Cortex of kidney (tissue), 1 donor: ENCODE results near the gene ZNF805.
A peak's percentile ranks its signal among the peaks of the same experiment; 100 is the strongest.
"Not testable (repeated sequence)": the region's sequence is repeated elsewhere in the genome, so short reads cannot be mapped to it uniquely, and the experiment has no call there.

Source experiments
- DNase-seq: peaks from one replicate; lab custom pipeline; 2025; lab: John Stamatoyannopoulos, UW

The ZNF805 gene

DNA sequence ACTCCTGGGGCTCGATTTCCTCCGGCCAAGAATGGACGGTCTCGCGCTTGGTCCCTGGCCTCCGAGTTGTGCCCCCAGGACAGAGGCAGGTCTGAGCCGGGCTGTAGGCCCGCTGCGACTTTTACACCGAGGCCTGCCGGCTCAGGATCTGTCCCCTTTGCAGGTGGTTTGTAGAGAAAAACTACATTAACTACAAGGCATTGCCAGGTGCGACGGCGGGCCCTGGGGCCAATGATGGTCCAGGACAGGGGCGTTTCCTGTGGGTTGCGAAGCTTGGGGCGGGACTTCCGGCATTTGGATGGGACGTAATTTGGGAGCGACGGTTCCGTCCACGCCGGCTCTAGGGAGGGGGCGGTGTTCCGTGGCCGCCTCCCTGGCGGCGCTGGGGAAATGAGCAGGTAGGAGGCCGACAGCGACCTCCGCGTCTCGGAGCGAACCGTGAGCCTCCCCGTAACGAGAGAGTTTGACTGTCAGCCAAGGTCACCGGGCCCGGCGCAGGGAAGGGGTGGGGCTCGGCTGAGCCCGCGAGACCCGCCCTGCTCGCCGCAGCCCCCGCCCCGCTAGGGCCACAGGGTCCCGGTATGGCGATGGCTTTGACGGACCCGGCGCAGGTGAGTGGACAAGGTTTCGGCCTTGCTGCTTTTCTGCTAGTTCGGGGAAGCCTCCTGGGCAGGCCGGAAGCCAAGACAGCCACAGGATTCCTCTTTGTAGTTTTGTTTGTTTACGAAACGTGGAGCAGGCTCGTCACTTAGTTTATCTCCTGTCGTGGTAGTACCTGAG is at the start of gene ZNF805:
Gene ZNF805, plus strand, starts transcription at position 322 of the 780 bp plus-strand sequence. Its CDS starts 260 bp downstream, at position 582.
- DNase-seq: peak; percentile 63

DNA sequence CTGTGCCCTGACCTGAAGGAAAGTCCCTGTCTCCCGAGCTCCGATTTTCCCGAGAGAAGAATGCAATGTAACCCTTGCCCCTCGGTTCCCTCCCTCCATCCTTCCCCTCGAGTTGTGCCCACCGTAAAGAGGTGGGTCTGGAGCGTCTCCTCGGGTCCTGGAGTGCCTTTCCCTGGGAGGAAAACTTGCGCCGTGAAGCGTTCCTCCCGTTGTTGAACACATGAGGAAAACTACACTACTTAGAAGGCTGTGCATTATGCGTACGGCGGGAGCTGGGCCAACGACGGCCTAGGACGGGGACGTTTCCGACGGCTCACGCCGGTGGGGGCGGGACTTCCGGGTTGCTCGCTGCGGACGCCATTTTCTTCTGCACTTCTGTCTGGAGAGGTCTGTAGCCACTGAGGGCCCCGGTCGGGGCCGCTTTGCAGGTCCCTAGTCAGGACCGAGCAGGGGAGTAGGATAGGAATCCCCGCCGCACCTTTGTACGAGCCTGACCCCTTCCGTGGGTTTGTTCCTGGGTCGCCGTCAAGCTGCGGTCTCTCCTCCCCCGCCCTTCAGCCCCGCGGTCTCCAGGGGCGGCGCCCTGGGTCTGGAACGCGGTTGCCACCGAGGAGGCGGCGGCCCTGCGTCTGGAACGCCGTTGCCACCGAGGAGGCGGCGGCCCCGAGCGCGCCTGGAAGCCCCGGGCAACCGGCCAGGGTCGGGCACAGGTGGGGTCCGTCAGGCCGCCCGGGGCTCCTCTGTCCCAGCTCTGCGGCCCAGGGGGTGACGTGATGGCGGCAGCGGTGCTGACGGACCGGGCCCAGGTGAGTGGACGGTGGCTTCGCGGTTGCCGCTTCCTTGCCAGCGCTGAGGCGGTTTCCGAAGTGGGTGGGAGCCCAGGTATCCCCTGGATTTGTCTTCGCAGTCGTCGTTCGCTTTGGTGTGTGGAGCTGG is 49.0 kb upstream of the ZNF805 start, which contains the start of gene ZNF264:
Gene ZNF264, plus strand, starts transcription at position 360 of the 936 bp plus-strand sequence. Its CDS starts 414 bp downstream, at position 774.
- no peak for DNase-seq

DNA sequence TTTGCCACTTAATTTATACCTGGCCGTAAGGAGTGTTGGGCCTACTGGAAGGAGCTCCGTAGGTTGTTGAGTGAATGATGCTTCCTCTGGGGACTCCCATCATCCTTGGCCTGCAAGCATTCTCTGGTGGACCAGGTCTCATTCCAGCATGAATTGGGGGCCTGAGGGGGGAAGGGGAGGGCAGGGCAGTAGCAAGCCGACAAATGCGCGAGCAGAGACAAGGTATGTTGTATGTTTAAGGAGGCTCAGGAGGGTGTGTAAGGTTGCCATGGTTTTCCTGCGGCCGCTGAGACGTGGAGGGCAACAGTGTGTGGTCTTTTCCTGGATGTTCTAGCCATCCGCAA is 48.4 kb upstream of the ZNF805 start:
- DNase-seq: no peak

DNA sequence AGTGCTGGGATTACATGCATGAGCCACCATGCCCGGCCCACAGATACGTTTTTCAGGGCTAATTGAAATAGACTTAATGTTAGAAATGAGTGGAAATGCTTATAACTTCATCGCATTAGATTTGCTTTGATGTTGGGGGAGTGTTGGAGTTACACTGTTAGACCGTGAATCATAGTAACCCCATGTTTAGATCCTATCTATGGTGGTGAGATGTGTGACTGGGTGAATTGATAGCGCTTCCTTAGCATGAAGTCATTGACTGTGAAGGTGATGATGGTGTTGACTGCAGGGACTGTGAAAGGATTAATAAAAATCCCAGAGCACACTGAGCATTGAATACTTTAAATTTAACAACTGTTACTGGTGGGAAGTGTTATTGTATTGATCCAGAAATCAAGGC is 47.4 kb upstream of the ZNF805 start:
- no peak for DNase-seq

DNA sequence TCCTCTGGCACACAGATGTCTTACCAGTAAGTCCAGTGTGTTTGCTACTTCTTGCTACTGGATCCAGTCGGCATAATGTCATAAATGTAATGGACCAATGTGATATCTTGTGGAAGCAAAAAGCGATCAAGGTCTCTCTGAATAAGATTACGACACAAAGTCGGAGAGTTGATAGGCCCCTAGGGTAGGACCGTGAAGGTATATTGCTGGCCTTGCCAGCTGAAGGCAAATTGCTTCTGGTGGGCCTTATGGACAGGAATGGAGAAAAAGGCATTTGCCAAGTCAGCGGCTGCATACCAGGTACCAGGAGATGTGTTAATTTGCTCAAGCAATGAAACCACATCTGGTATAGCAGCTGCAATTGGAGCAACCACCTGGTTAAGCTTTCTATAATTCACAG is 42.6 kb upstream of the ZNF805 start:
- not testable (repeated sequence) for DNase-seq

DNA sequence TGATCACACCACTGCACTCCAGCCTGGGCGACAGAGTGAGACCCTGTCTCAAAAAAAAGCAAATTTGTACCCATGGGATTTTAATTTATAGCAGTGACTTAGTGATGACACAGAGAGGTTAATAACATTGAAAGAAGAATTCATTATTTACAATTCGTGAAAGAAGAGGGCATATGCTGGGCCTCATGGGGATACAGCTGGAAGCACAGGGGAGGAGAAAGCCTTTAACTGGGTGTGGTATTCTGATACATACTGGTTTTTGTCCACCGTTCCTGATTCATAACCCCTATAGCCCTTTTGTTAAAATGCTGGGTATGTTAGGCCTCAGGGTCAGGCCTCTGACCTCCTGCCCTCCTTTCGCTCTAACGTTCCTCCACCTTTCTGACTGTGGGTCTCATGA is 38.3 kb upstream of the ZNF805 start:
- no peak for DNase-seq

DNA sequence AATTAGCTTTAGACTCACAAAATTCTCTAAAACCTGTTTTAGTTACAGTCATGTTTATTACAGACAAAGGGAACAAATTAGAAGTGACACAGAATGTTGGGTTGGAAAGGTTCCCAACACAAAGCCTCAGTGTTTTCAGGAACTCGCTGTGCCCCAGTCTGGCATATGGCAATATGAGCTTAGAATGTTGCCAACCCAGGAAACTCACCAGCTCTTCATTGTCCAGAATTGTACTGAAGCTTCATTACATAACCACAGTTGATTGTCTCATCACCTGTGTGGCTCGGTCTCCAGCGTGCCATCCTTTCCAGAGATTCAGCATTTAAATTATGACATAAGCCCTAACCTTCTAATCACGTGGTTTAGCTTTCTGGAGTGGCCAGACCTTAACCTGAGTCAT is 30.1 kb upstream of the ZNF805 start:
- DNase-seq: no peak

DNA sequence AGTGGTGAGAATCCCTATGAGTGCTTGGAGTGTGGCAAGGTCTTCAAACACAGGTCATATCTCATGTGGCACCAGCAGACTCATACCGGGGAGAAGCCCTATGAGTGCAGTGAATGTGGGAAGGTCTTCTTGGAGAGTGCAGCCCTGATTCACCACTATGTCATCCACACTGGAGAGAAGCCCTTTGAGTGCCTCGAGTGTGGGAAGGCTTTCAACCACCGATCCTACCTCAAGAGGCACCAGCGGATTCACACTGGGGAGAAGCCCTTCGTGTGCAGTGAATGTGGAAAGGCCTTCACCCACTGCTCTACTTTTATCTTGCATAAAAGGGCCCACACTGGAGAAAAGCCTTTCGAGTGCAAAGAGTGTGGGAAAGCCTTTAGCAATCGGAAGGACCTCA is 28.3 kb upstream of the ZNF805 start:
- no peak for DNase-seq

DNA sequence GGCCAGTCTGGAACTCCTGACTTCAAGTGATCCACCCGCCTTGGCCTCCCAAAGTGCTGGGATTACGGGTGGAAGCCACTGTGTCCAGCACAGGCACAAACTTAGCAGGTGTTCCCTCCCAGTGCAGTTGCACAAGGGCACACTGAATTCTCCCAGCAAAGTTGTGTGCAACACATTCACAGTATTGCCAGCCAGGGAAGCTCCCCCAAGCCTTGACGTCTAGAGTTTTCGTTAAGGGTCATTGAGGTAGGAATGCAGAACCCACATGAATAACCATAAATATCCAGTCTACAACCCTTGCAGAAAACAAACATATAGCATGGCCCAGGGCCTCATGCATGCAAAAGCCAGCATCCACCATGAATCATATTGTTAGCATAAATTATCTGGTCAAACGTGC is 12.9 kb upstream of the ZNF805 start:
- no peak for DNase-seq

DNA sequence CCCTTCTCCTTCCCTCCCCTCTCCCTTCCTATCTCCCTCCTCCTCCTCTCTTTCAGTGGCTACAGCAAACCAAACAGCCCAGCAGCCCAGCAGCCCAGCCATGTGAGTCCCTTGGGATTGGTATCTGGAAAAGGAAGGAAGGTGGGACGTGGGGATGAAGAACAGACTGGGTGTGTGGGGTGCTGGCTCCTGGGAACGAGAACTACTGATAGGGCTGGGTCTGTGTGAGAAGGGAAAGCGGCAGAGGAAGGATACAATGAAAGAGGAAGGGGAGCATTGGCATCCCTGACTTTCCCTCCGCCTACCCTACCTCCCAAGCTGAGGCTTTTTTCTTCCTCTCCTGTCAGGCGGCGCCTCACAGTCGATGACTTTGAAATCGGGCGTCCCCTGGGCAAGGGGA is 8.7 kb upstream of the ZNF805 start:
- DNase-seq: no peak

DNA sequence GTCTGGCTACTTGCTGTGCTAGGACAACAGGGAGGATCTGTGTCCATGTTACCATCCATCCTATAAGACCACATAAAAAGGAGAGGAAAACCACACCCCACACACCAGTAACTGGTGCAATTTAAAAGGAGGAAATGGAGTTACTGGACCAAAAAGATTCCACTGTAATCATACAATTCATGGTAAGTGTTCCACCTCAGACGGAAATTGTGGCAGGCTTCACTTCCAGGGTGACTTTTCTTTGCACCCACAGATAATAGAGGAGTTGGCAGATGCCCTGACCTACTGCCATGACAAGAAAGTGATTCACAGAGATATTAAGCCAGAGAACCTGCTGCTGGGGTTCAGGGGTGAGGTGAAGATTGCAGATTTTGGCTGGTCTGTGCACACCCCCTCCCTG is 7.2 kb upstream of the ZNF805 start:
- no peak for DNase-seq

DNA sequence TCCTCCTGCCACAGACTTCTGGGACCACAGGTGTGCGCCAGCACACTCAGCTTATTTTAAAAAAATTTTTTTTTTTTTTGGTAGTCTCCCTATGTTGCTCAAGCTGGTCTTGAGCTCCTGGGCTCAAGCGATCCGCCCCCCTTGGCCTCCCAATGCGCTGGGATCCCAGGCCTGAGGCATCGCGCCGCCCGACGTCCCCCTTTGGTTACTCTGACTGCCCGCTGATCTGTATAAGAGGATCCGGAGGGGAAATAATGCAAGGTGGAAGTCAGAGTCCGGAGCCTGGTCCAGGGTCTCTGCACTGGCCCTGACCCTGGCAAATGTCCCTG is 486 bp upstream of the ZNF805 start:
- DNase-seq: no peak

DNA sequence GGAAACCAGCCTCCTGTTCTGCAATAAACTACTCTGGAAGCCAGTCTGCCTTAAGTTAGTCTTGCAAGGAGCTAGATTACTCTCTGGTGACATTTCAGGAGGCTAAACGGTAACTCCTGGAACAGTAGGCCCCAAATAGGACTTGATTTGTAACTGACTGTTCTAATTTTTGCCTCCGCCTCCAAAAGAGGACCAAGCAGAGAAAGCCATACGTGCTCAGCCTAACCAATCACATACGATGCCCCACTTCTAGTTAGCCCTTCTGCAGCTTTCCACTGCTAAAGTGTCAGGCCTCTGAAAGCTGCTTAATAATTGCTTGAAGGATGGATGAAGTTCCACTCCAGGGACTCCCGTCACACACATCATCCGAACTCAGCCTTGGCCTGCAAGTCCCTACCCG is 744 bp downstream of the ZNF805 start:
- no peak for DNase-seq

DNA sequence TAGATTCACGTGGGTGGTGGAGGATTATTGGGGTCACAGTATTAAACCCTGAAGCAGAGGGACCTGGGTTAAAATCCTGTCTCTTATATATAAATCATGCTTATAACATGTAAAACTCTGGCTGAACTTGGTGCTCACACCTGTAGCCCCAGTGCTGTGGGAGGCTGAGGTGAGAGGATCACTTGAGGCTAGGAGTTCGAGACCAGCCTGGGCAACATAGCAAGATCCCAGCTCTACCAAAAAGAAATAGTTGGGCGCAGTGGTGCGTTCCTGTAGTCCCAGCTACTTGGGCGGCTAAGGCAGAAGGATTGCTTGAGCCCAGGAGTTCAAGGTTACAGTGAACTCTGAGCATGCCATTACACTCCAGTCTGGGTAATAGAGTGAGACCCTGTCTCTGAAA is 2.4 kb downstream of the ZNF805 start:
- no peak for DNase-seq

DNA sequence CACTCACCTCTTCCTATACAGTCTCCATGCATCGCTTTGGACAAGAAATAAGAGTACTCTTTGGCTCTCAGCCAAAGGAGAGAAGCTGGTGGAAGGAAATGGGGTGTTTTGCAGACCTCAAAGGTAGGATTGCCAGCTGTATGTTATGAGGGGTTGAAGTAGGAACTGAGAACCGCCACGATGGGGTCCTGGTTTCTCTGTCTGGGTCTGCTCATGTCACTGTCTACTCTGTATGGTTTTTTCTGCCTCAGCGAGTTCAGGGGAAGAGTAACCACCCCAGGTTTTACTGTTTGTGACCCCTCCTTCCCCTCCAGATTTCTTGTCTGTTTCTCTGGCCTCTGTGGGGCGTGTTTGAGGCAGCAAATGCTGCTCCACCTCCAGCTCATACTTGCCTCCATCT is 4.1 kb downstream of the ZNF805 start:
- no peak for DNase-seq

DNA sequence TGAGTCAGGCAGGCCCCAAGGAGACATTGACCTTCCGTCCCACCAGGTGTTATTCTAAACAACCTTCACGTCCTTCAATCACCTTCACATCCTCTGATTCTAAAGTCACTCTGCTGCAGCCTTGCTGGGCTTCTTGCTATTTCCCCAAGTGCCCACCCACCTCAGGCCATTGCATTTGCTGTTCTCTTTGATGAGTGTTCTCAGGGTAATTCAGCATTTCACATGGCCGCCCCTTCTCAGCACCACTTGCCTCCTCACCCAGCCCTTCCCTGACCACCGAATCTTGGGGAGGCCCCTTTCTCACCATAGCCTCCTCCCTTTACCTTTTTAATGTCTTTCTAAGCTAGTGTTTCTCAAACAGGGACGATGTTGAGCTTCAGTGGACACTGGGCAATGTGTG is 4.6 kb downstream of the ZNF805 start:
- no peak for DNase-seq

DNA sequence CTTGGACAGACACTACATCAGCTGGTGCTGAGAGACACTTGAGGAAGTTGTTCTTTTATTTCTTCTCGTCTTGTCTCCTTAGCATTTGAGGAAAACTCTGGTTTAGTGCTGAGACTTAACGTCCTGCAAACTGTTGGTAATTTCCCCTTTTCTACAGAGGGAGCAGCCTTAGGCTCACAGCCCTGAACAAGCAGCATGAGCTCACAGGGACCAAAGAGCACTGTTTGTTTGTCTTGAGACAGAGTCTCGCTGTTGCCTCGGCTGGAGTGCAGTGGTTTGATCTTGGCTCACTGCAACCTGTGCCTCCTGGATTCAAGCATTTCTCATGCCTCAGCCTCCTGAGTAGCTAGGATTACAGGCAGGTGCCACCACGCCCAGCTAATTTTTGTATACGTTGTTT is 5.5 kb downstream of the ZNF805 start:
- DNase-seq: no peak

DNA sequence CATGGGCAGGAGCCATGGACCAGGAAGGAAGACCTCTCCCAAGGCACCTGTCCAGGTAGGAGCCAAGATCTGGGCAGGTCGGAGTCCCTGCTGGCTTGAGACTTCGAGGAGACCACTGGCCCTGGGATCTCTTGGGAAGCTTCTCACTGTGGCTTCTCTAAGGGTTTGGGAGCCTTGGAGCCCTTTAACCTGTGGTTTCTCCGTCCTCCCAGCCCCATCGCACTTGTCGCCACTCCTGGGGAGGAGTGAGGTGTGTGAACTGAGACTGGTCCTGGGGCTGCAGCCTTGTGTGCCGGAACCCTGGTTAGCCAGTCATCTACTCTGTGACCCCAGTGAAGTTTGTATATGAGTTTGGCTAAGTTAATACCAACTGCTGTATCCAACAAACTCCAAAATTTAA is 8.2 kb downstream of the ZNF805 start:
- no peak for DNase-seq

DNA sequence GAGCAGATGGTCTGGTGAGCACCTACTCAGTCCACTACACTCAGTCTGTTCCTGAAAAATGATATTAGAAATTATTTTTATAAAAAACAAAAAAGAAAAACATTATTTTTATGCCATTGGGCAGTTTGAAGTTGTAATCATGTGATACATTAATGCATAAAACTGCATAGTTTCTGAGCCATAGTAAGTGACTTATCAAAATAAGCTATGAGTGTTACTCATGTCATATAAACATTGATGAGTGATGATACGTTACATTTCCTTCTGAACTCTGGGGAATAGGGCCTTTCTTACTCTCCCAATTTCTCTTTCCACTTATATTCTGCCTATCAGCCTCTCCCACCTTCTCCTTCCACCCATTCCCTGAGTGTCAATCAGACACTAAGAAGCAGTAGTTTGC is 8.9 kb downstream of the ZNF805 start:
- DNase-seq: no peak

DNA sequence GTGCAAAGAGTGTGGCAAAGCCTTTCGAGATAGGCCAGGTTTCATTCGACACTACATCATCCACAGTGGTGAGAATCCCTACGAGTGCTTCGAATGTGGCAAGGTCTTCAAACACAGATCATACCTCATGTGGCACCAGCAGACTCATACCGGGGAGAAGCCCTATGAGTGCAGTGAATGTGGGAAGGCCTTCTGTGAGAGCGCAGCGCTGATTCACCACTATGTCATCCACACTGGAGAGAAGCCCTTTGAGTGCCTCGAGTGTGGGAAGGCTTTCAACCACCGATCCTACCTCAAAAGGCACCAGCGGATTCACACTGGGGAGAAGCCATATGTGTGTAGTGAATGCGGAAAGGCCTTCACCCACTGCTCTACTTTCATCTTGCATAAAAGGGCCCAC is 13.3 kb downstream of the ZNF805 start:
- DNase-seq: not testable (repeated sequence)

DNA sequence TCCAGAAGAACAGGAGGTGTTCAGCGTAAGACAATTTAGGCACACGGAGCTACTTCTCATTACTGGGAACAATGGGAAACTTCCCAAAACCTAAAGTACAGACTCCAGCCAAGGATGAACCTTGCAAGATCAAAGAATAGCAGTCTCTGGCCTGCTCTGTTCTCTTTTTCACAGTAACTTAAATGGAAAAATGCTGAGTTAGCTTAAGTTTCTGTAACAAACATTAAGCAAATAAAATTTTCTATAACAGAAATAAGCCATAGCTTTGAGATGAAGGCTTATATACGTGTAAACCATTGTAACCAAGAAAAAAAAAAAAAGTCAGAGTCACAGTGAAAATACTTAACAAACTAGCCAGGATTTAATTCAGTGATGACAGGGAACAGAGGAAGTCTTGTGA is 21.6 kb downstream of the ZNF805 start:
- DNase-seq: no peak

DNA sequence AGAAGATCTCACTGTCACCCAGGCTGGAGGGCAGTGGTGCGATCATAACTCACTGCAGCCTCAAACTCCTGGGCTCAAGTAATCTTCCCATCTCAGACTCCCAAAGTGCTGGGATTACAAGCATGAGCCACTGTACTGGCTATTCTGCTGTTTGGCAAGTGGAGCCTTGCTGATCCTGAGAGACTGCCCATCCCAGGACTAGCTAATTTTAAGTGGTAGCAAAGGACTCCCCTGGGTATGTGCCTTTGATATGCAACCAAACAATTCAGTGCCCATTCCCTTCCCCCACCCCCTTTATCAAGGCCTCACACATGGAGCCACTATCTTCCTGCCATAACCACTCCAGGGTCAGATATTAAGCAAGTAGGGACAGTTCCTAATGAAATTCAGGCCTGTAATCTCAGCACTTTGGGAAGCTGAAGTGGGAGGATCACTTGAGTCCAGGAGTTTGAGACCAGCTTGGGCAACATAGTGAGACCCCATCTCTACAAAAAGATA is 22.9 kb downstream of the ZNF805 start:
- no peak for DNase-seq

DNA sequence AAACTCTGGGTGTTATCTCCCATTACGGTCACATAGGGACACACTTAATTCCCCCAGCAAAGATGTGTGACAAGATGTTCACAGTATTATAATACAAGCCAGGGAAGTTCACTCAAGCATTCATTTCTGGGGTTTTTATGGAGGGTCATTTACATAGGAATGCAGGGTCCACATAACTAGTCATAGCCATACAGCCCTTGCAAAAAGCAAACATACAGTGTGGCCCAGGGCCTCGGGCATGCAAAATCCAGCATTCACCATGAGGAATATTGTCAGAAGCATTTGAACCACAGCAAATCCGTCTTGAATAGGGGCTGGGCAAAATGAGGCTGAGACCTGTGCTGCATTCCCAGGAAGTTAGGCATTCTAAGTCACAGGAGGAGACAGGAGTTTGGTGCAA is 26.9 kb downstream of the ZNF805 start:
- no peak for DNase-seq
